Activated CD4-positive, alpha-beta T cell treated with anti-CD3 and anti-CD28 coated beads, Interleukin-2, amount 10 ng/mL, durations not matched to agents 24 days and 14 days (primary cell): ENCODE data around the gene AMELX. TPM values are rescaled to one million over a fixed set of nuclear protein-coding genes. Genes with fewer than 3 reads are reported as not detected.

Experiments used
- DNase-seq: peaks from one replicate; pipeline ENCODE4 v3.0.0; 2022
- H3K27ac Mint-ChIP-seq: one replicate; pipeline ENCODE4 v1.8.0; 2022; ENCODE audit warnings: mild to moderate bottlenecking, mixed read lengths
- H3K27me3 Mint-ChIP-seq: one replicate; pipeline ENCODE4 v1.8.0; 2022; ENCODE audit warnings: mixed read lengths
- H3K36me3 Mint-ChIP-seq: one replicate; pipeline ENCODE4 v1.8.0; 2022; ENCODE audit warnings: low read depth, mild to moderate bottlenecking, mixed read lengths
- H3K4me1 Mint-ChIP-seq: one replicate; pipeline ENCODE4 v1.8.0; 2021; ENCODE audit warnings: mixed read lengths
- H3K4me3 Mint-ChIP-seq: one replicate; pipeline ENCODE4 v1.8.0; 2022; ENCODE audit warnings: mild to moderate bottlenecking, moderate library complexity, mixed read lengths
- H3K9me3 Mint-ChIP-seq: one replicate; pipeline ENCODE4 v1.8.0; 2021; ENCODE audit warnings: mixed read lengths
- intact Hi-C: fragments of 100-400 bp; cut with micrococcal nuclease; formaldehyde crosslinking; loops from one replicate; pipeline ENCODE4 v1.15.1; 2023
- total RNA-seq: library from RNA; stranded (reverse); gene quantifications from 2 replicates; pipeline ENCODE4 v1.2.3, GENCODE V29; 2022

The AMELX gene
- not detected in 2 replicates for total RNA-seq

DNA sequence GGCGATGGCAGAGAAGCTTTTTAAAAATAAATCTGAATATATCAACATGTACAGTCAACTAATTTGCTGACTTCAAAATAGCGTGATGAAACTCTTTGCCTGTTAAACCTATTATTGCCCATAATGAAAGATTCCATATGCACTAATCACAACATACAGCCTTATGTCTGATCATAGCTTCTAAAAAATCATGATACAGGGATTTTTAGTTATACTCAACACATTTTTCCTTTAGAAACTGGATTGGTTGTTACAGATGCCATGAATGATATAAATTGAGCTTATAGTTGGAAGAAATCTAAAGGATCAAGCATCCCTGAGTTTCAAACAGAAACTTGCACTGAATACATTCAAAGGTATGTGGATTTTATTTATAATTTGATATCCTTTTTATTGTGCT is at the start of gene AMELX:
Gene AMELX, plus strand, starts transcription at position 301 of the 400 bp plus-strand sequence. CDS start 1,376 bp downstream, outside the sequence.
- Mint-ChIP-seq H3K9me3 (no peaks in the 10 kb centered on the region), H3K27ac (no peak within 1 kb of the TSS), H3K36me3 (no peaks in the 10 kb centered on the region), H3K27me3 (no peaks in the 10 kb centered on the region), H3K4me3 (no peak within 1 kb of the TSS), H3K4me1 (no peaks in the 10 kb centered on the region)
- DNase-seq: no peak
- intact Hi-C loops: no loop called here

DNA sequence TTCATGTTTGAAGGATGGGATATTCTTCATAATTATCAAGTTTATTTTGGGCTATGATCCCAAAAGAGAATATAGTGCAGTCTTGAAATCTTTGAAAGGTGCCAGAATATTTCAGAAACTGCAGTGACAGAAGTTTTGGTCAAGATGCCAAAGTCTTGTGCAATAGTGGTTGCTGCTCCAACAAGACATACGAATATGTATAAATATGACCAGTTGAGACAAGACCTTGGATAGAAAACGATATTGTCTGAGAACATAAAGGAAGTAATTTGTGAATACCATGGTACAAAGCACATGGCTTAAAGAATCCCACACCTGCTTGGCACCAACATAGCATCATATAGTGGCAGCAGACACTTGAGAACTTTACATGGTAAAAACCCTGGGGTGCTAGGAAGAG is 48.6 kb upstream of the AMELX start:
- Mint-ChIP-seq H3K27ac (no peak overlapping the region), H3K4me3 (no peak overlapping the region), H3K27me3 (no peaks in the 10 kb centered on the region), H3K4me1 (no peaks in the 10 kb centered on the region), H3K36me3 (no peaks in the 10 kb centered on the region), H3K9me3 (no peaks in the 10 kb centered on the region)
- no peak for DNase-seq
- intact Hi-C loops: no loop called here

DNA sequence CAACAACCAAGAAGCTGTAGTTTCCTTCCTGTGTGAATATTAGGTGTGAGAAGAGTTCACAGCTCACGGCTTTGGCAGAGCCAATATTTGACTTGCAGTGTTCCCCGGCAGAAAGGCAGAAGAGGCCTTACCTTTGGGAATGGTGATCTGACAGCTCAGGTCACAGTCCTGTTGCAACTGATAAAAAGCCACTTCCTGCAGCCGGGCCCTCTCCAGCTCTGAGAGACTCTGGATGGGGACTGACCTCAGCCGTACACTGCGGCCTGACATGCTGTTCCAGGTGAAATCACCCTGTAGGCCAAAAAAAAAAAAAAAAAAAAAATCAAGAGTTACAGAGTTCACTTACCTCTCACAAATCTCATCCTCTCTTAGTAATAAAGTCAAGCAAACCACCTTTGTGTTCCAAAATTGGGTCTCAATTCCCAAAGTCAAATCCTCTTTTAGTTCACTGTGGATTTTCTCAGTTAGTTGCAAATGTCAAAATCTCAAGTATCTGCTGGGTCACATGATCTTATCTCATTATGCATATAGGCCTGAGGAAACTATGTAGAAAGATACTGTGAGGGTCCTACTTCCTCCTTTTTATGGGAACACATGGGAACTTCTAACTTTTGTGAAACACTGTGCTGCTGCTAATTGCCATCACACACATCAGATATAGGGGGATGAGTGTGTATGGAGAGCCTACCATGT is 38.6 kb upstream of the AMELX start:
- Mint-ChIP-seq H3K36me3 (no peaks in the 10 kb centered on the region), H3K9me3 (no peaks in the 10 kb centered on the region), H3K27me3 (no peaks in the 10 kb centered on the region), H3K4me3 (no peak overlapping the region), H3K4me1 (no peaks in the 10 kb centered on the region), H3K27ac (no peak overlapping the region)
- no peak for DNase-seq
- intact Hi-C loops: no loop called here

DNA sequence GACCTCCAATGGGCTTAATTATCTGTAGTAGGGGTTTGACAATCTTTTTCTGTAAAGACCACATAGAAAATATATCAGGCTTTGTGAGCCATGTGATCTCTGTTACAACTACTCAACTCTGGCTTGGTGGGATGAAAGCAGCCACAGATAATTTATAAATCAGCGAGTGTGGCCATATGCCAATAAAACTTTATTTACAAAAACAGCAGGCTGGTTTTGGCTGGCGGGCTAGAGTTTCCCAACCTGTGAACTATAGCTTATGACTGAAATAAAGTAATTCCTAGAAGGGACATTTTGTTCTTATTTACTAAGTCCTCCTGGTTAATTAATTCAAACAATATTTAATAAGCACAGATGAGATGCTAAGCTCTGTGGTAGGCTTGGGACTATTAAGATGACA is 35.9 kb upstream of the AMELX start:
- no peak overlapping the region for H3K27ac Mint-ChIP-seq
- H3K9me3 Mint-ChIP-seq: no peaks in the 10 kb centered on the region
- H3K36me3 Mint-ChIP-seq: no peaks in the 10 kb centered on the region
- no peak overlapping the region for H3K4me3 Mint-ChIP-seq
- no peak for DNase-seq
- intact Hi-C loops: no loop called here
- no peaks in the 10 kb centered on the region for H3K4me1 Mint-ChIP-seq
- no peaks in the 10 kb centered on the region for H3K27me3 Mint-ChIP-seq

DNA sequence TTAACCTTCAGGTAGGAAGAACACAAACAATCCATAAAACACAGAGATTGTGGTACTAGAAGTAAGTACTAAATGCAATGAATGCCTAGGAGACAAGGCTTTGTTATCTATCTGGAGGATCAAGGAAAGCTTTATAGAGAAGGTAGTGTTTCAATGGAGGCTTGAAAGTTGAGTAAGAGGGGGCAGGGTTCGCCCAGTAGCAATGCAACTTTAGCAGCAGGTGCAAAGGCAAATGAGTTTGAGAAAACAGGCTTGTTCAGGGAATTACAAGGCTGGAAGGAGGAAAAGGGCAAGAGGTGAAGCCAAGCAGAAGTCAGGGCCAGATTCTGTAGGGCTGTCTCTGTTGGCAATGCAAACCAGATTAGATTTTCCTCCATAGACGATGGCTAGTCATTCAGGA is 35.5 kb upstream of the AMELX start:
- intact Hi-C loops: no loop called here
- Mint-ChIP-seq H3K27ac (no peak overlapping the region), H3K27me3 (no peaks in the 10 kb centered on the region), H3K9me3 (no peaks in the 10 kb centered on the region), H3K4me1 (no peaks in the 10 kb centered on the region), H3K4me3 (no peak overlapping the region), H3K36me3 (no peaks in the 10 kb centered on the region)
- DNase-seq: no peak

DNA sequence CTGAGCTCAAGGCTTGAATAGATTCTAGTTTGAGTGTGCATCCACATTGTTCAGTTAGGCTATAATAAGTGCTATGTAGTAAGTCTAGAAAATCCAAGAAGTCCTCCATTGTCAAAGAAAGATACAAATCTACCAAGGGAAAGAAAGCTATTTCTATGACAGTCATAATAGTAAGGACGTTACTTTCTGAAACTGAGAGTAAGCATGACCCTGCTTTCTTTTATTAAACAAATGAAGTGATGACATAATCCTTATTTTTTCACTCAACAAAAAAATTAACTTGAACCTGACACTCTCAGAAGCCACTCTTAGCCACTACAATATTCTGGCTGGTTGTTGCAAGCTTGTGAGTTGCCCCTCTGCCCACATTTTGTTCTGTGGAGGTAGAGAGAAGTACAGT is 33.8 kb upstream of the AMELX start:
- no peak for DNase-seq
- no peaks in the 10 kb centered on the region for H3K4me1 Mint-ChIP-seq
- no peaks in the 10 kb centered on the region for H3K9me3 Mint-ChIP-seq
- H3K27me3 Mint-ChIP-seq: no peaks in the 10 kb centered on the region
- intact Hi-C loops: no loop called here
- no peak overlapping the region for H3K27ac Mint-ChIP-seq
- H3K4me3 Mint-ChIP-seq: no peak overlapping the region
- H3K36me3 Mint-ChIP-seq: no peaks in the 10 kb centered on the region

DNA sequence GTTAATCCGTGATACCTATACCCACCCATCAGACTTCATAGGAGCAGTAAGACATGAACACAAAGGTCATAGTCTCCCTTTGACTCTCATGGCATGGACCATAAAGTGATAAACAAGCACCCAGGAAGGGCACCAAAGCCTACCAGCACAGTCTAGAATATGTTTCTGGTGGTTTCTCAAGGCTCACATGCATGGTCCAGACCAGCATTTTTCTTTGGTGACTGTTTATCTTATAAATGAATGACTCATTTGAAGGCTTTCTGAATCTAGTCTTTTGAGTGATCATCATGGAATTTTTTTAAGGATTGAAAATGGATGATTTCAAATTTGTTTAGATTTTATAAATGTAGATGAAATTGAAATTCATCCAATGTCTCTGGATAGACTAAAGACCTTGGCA is 32.0 kb upstream of the AMELX start:
- intact Hi-C loops: no loop called here
- Mint-ChIP-seq H3K4me3 (no peak overlapping the region), H3K27me3 (no peaks in the 10 kb centered on the region), H3K36me3 (no peaks in the 10 kb centered on the region), H3K4me1 (no peaks in the 10 kb centered on the region), H3K9me3 (no peaks in the 10 kb centered on the region), H3K27ac (no peak overlapping the region)
- DNase-seq: no peak

DNA sequence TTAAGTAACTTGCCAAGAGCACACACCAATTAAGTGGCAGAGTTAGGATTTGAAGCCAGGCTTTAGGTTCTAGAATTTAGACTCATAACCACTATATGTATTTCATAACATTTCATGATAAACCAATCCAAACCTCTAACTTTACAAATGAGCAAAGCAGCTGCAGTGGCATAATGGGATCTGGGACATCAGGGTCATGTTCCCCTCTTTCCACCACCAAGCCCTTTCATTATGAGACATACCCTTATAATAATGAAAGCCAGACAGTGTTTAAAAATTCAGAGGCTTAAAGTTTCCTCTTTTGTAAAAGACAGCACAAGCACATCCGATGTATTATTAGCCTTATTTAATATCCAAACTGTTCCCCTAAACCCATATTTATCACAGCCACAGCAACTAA is 28.3 kb upstream of the AMELX start:
- no peaks in the 10 kb centered on the region for H3K36me3 Mint-ChIP-seq
- no peak overlapping the region for H3K27ac Mint-ChIP-seq
- intact Hi-C loops: no loop called here
- no peaks in the 10 kb centered on the region for H3K4me1 Mint-ChIP-seq
- no peaks in the 10 kb centered on the region for H3K27me3 Mint-ChIP-seq
- no peak overlapping the region for H3K4me3 Mint-ChIP-seq
- H3K9me3 Mint-ChIP-seq: no peaks in the 10 kb centered on the region
- DNase-seq: no peak

DNA sequence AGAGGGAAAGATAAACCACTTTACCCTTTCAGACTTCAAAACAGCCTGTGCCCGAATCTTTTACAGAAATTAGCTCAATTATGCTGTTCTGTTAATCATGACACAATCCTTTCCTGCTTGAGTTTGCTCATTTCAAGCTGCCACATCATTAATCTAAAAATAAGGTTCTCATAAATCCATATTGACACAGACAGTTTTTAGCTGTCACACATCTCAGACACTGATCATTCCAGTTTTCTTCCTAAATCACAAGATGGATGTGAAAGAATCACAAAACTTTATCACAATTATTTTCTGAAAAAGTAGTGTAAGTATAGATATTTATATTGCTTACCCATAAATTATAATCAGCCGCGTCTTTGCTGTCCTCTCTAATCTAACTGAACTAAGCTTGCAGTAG is 27.9 kb upstream of the AMELX start:
- H3K36me3 Mint-ChIP-seq: no peaks in the 10 kb centered on the region
- no peaks in the 10 kb centered on the region for H3K27me3 Mint-ChIP-seq
- no peak overlapping the region for H3K4me3 Mint-ChIP-seq
- no peaks in the 10 kb centered on the region for H3K4me1 Mint-ChIP-seq
- H3K9me3 Mint-ChIP-seq: no peaks in the 10 kb centered on the region
- no peak overlapping the region for H3K27ac Mint-ChIP-seq
- DNase-seq: no peak
- intact Hi-C loops: no loop called here

DNA sequence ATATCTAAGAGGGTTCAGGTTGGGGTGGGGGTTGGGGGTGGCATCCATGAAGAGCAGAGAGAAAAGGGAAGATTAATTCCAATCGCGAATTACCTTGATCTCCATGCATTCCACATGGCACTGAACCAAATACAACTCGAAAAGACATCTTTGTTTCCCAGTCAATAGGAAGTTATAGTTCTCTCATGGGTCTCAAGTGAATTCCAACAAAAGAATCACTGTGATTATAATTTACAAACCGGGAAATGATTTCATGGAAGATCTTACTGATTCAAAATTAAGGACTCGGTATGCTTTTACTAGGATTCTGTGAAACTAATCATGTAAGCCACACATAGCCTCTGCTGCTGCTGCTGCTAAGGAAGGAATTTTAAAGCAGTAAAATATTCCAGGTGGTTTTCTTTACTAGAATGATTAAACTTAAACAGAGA is 26.6 kb upstream of the AMELX start:
- Mint-ChIP-seq H3K36me3 (no peaks in the 10 kb centered on the region), H3K27me3 (no peaks in the 10 kb centered on the region), H3K27ac (no peak overlapping the region), H3K4me1 (no peaks in the 10 kb centered on the region), H3K4me3 (no peak overlapping the region), H3K9me3 (no peaks in the 10 kb centered on the region)
- no peak for DNase-seq
- intact Hi-C loops: no loop called here

DNA sequence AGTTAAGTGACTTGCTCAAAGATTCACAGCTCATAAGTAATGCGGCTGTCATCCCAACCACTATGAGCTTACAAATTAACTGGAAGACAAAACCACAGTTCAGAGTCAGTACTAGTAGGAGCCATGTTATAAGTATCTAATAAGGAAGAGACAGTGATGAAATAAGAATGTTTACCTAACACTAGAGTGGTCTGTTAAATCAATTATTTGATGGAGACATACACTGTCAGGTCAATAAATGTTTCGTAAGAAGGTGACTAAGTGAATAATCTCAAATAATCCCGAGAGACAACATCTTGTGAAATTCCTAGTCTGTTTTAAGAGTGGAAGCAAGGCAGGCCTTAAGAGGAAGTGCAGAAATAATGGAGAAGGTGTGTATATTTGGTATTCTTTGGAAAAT is 25.8 kb upstream of the AMELX start:
- intact Hi-C loops: no loop called here
- DNase-seq: no peak
- Mint-ChIP-seq H3K27ac (no peak overlapping the region), H3K4me1 (no peaks in the 10 kb centered on the region), H3K27me3 (no peaks in the 10 kb centered on the region), H3K9me3 (no peaks in the 10 kb centered on the region), H3K36me3 (no peaks in the 10 kb centered on the region), H3K4me3 (no peak overlapping the region)

DNA sequence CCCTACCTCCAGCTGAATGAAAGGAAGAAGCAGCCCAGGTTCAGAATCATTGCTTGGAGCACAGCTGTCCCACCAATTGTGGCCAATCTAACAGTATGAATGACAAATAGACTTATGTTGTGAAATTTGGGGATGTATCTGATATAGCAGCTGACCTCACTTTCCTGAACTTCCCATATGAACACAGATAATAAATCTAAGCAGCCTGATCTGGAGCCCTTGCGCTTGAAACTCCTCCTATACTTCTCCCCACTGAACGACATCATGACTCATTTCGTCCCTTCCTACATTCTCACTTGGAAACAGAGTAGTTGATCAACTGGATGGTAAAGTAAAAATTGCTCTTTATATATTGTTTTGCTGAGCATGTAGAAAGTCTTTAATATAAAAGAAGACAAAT is 24.2 kb upstream of the AMELX start:
- Mint-ChIP-seq H3K27ac (no peak overlapping the region), H3K4me1 (no peaks in the 10 kb centered on the region), H3K9me3 (no peaks in the 10 kb centered on the region), H3K27me3 (no peaks in the 10 kb centered on the region), H3K36me3 (no peaks in the 10 kb centered on the region), H3K4me3 (no peak overlapping the region)
- intact Hi-C loops: no loop called here
- DNase-seq: no peak

DNA sequence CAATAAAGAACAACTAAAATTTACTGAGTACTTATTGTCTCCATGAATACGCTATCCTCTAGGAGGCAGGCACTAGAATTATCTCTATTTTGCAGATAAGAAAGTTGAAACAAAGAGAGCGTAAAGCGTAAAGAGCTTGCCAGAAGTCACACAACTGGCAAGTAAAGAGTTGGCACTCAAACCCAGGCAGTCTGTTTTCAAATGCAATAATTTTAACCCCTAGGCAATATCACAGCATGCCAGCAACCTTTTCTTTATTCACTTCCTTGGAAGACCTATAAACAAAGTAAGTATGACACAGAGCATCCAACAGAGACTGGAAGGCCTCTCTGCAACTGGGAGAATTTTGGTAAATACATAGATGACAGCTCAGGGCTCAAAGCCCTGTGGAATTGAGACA is 23.2 kb upstream of the AMELX start:
- intact Hi-C loops: no loop called here
- Mint-ChIP-seq H3K27me3 (no peaks in the 10 kb centered on the region), H3K4me3 (no peak overlapping the region), H3K9me3 (no peaks in the 10 kb centered on the region), H3K4me1 (no peaks in the 10 kb centered on the region), H3K27ac (no peak overlapping the region), H3K36me3 (no peaks in the 10 kb centered on the region)
- DNase-seq: no peak

DNA sequence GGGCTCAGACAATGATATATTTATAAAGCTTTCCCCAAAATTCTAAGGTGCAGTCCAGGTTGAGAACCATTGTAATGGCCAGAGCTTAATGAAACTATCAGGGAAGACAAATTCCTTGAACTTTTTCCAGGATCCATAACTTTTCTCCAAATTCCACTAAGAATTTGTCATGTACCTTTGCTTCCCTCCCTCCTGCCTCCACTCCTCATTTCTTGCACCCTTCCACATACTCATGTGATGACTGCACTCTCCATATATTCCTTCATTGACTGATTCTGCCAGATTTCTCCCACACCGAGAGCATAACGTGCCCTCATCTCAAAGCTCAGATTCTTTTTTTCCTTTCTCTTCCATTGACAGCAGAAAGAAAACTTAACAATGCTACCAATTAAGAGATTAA is 20.9 kb upstream of the AMELX start:
- Mint-ChIP-seq H3K4me1 (no peaks in the 10 kb centered on the region), H3K27me3 (no peaks in the 10 kb centered on the region), H3K36me3 (no peaks in the 10 kb centered on the region), H3K27ac (no peak overlapping the region), H3K9me3 (no peaks in the 10 kb centered on the region), H3K4me3 (no peak overlapping the region)
- intact Hi-C loops: no loop called here
- DNase-seq: no peak

DNA sequence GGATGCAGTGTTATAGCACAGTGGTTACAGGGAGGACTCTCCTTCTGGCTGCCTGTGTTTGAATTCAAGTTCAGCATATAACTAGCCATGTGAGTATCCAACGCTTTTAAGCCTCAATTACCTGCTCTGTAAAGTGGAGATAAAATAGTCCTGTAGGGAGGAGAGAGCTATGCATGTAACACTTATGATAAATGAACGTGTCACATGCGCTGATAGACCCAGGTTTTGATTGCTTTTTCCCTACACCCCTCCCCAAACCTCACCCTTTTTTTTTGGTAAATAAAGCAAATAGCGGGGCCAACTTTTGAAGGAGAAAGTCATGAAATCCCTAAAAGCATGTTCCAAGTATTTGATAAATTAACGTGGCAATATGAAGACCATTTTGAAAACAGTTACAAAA is 20.4 kb upstream of the AMELX start:
- no peaks in the 10 kb centered on the region for H3K36me3 Mint-ChIP-seq
- no peak overlapping the region for H3K27ac Mint-ChIP-seq
- DNase-seq: no peak
- H3K9me3 Mint-ChIP-seq: no peaks in the 10 kb centered on the region
- intact Hi-C loops: no loop called here
- H3K27me3 Mint-ChIP-seq: no peaks in the 10 kb centered on the region
- H3K4me3 Mint-ChIP-seq: no peak overlapping the region
- H3K4me1 Mint-ChIP-seq: no peaks in the 10 kb centered on the region
